ENCODE data around the gene LGALS9B.
"Not testable (repeated sequence)": the region's sequence is repeated elsewhere in the genome, so short reads cannot be mapped to it uniquely, and the experiment has no call there.

LGALS9B gene

DNA sequence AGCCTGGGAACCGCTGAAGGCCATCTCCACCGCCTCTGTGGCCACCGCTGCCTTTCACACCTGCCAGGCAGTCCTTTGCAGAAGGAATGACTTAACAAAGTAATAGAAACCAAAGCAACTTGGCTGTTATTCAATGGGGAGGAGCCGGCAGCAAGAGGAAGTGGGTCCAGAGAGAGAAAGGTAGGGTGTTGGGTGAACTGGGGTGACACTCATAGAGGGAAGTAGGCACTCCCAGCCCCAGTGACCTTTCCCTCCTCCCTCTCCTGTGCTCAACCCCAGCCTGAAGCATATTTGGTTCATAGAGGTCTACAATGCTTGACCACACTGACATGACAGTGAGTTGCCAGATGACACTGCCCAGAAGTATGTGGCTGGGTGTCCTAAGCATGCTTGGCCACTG, at the start of gene LGALS9B:
Gene LGALS9B (minus strand): TSS at position 93 of the 400 bp plus-strand sequence. CDS start 69 bp downstream, at position 24.
- DNase-seq (ENCODE audit: low read depth), result not testable (repeated sequence)

DNA sequence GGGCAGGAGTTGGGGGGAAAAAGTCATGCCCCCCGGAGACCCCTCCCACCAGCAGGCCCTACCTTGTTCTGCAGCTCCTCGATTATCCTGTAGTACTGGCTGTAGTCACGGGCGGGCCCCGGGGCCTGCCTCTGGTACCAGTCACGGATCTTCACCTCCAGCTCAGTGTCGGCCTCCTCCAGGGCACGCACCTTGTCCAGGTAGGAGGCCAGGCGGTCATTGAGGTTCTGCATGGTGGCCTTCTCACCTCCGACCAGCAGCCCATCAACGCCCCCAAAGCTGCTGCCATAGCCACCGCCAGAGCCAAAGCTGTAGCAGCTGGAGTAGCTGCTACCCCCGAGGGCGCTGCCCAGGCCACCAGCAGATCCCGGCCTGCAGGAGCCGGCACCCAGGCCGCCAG, 49.6 kb upstream of the LGALS9B start:
- DNase-seq (ENCODE audit: low read depth), result not testable (repeated sequence)

DNA sequence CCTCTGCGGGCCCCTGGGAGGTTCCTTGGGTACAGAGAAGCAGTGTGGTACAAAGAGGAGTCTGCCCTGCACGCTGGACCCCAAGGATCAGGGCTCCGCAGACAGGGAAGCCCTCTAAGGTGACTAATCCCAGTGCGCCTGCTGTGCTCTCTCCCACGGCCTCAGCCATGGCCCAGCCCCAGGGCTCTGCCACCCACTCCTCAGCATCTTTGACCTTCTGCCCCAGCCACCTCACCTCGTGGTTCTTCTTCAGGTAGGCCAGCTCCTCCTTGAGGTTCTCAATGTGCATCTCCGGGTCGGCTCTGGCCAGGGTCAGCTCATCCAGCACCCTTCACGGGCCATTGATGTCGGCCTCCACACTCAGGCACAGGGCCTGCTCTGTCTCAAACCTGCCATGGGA, 47.8 kb upstream of the LGALS9B start:
- not testable (repeated sequence) for DNase-seq (ENCODE audit: low read depth)

DNA sequence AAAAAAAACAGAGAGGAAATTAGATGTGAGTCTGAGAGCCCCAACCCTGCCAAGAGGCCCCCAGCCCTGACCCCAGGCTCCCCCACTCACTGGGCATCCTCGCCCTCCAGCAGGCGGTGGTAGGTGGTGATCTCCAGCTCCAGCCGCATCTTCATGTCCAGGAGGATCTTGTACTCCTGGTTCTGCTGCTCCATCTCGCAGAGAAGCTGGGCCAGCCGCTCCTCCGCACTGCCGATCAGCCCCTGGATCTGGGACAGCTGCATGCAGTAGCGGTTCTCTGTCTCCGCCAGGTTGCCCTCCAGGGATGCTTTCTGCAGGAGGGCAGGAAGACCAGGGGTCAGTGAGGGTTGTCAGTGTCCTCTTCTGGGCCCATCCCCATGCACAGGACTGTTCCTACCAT, 46.2 kb upstream of the LGALS9B start:
- DNase-seq (ENCODE audit: low read depth), result not testable (repeated sequence)

DNA sequence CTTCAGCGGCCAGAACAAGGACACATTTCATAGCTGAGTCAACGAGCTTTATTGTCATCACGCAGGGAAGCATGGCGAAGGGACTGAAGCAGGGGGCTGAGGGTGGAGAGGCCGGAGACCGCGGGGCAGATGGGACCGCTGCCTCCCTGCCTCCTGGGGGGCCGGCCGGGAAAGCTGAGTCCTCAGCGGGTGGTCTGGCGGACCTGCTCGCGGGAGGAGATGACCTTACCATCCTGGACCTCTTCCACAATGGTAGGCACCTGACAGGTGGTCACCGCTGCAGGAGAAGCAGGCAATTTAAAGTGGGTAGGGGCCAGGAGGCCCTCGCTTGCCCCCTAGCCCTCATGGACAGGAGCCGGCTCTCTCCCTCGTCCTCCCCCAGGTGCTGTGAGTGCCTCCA, 45.0 kb upstream of the LGALS9B start:
- DNase-seq (ENCODE audit: low read depth), result not testable (repeated sequence)

DNA sequence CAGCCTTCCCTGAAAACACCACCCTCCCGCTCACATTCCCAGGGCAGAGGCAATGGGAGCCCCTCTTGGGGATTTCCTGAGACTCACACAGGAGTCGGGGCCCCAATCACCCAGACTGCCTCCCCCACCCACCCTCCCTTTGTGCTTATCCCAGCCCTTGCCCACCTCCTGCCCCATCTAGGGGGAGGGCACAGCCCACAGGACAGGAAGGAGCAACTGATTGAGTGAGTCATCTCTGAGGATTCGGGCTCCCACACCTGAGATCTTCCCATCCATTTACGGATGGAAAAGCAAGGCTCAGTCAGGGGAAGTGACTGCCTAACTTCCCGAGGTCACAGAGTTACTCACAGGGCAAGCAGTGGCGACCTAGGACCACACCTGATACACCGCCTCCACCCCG, 44.4 kb upstream of the LGALS9B start:
- DNase-seq (ENCODE audit: low read depth), result not testable (repeated sequence)

DNA sequence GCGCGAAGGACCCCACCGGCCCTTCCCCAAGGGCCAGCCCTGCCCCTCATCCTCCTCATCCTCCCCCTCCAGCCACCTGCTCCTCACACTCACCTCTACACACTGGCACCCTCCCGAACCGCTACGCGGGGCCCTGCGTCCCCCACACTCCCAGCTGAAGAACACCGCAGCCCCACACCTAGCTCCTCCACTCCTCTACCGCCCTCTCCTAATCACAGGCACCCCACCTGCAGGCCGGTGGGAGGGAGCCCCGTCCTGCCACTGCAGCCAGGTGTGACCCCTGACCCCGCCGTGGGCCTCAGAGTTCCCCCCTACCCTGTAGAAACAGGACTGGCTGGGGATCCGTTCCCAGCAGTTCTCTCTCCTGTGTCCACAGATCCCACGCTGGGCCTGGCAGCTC, 38.0 kb upstream of the LGALS9B start:
- not testable (repeated sequence) for DNase-seq (ENCODE audit: low read depth)

DNA sequence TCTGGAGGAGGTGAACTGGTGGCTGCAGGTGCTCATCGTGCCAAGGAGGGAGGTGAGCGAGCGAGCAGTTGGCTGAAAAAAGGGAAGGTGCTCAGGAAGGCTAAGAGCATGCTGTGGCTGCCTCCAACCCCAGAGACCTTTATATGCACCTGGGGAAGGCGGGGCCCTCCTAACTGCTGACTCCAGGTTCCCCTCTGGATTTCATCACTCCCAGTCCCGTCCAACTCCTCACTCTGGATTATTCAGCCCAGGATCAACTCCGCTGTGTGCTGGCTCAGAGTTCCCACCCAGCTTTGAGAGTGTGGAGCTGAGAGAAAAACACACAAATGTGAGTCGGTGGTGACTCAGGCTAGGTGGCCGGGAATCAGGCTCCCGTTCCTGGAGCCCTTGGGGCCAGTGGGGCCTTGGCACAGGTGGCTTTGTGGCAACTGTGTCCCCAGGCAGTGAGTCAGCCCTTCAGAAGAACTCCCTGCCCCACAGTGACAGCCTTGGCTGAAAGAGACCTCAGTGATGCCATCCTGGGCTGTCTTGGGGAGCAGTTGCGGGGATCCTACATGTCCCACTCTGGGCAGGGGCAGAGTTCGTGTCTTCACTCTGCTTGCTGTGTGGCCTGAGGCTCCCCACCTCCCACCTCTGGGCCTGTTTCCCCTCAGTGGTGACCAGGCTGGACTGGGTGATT, 37.2 kb upstream of the LGALS9B start:
- not testable (repeated sequence) for DNase-seq (ENCODE audit: low read depth)

DNA sequence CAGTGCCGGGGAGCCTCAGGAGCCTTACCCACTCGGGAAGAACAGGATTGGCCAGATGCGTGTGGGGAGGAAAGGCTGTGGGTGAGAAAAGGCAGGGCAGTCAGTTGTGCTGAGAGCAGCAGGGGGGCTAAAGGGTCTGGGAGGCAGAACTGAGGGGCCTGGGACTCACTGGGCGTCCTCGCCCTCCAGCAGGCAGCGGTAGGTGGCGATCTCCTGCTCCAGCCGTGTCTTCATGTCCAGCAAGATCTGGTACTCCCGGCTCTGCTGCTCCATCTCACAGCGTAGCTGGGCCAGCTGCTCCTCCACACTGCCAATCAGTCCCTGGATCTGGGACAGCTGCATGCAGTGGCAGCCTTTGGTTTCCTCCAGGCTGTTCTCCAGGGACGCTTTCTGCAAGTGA, 34.6 kb upstream of the LGALS9B start:
- not testable (repeated sequence) for DNase-seq (ENCODE audit: low read depth)

DNA sequence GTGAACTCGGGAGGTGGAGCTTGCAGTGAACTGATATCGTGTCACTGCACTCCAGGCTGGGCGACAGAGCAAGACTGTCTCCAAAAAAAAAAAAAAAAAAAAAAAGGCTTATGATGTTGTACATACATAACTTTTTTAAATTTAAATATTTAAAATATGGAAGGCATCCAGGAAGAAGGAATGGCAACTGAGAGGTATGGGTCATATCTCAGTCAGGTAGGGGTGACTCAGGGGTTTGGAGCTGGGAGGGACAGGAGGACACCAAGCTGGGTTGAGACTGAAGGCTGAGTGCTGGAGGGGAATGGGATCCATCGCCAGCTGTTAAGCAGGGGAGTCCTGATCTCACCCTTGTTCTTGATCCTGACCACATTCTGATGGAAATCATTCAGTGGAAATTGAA, 33.0 kb upstream of the LGALS9B start:
- DNase-seq (ENCODE audit: low read depth), result not testable (repeated sequence)

DNA sequence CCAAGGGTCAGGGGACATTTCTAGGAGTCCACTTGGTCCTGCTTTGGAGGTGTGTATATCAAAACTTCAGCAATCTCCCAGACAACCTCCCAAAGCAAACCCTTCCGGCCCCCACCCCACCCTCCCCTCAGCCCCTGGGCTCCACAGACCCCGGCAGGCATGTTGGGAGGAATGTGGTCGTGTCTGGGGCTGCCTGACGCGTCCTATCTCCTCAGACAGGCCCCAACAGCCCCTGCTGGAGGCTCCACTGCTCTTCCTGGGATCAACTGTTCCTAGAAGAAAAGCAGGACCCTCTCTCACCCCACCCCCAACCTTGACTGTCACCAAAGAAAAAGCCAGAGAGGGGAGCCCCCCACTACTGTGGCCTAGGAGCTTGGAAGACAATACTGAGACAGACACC, 28.1 kb upstream of the LGALS9B start:
- DNase-seq (ENCODE audit: low read depth), result not testable (repeated sequence)

DNA sequence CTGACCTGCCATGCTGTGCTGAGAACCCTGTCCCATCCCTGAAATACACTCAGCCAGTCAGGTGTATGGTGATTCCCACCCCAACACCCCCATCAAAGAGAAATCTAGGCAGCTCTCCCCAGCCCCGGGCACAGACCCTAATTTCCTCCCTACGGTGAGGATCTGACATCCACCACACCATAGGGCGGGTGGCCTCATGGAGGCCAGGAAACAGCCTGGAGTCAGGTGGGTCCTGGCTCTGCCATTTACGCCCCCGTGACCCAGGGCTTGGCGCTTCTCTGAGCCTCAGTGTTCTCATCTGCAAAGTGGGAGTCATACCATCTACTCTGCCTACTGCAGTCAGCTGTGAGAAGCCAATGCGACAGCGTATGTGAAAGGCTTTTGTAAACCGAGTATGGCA, 27.4 kb upstream of the LGALS9B start:
- not testable (repeated sequence) for DNase-seq (ENCODE audit: low read depth)

DNA sequence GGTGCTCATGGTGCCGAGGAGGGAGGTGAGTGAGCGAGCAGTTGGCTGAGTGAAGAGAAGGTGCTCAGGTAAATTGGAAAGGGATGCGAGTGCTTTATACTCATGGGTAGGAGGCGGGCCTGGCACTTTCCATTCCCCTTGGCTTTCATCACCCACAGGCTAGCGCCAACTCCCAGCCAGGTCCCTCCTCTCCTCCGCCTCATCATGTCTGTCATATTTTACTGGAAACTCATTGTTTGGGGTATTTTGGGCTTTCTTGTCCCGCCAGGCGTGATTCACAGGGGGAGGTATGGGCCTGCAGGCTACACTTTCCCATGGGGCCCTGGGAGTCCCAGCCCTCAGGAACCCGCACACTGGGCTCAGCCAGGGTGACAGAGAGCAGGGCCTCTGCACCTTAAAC, 26.8 kb upstream of the LGALS9B start:
- not testable (repeated sequence) for DNase-seq (ENCODE audit: low read depth)

DNA sequence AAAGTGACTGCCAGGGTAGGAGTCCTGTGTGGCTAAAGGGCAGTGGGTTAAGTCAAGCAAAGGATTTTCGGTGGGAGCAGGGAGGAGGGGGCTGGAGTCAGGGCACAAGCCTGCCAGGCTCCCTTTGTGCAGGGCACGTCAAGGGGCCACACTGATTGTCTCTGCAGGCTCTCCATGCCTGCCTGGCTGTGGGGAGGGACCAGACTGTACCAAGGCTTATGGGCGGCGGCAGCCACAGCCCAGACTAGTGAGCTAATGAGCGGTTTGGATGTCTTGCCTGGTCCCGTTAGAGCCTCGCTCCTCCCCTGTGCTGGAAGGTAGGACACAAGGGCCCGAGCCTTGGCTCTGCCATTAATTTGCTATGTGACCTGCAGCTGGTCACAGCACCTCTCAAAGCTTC, 25.6 kb upstream of the LGALS9B start:
- DNase-seq (ENCODE audit: low read depth), result not testable (repeated sequence)

DNA sequence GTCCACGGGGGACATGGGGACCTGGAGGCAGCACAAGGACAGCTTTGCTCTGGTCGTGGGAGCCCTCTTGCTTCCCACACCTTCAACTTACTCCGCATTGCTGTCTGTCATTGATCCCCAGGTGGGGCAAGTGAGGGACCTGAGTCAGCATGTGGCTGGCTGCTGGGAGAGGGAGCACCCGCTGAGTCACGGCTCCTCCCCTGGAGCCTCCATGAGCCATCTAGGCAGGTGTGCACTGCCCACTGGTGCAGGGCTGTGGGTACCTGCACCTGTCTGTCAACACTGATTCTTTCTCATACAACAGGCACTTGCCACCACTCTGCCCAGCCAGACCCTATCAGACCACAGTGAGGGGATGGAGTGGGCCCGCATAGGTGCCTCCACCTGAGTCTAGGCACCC, 24.8 kb upstream of the LGALS9B start:
- DNase-seq (ENCODE audit: low read depth), result not testable (repeated sequence)

DNA sequence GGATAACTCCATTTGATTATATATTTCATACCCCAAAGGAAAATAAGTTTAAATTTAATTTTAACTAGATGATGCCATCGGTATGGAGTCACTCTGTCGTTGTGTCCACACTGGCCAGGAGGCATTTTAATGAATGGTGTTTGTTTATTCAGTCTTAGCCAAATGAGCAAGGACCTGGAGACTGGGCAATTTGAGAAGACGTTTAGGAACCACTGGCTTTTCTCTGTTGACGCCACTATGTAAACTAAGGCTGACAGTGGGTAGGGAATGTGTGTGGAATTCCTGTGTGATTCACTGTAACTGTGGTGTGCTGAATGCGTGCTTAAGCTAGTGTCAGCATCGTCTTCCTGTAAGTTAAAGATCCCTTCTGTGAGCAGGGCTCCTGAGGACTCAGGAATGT, 17.6 kb upstream of the LGALS9B start:
- DNase-seq (ENCODE audit: low read depth), result peak; percentile 20

DNA sequence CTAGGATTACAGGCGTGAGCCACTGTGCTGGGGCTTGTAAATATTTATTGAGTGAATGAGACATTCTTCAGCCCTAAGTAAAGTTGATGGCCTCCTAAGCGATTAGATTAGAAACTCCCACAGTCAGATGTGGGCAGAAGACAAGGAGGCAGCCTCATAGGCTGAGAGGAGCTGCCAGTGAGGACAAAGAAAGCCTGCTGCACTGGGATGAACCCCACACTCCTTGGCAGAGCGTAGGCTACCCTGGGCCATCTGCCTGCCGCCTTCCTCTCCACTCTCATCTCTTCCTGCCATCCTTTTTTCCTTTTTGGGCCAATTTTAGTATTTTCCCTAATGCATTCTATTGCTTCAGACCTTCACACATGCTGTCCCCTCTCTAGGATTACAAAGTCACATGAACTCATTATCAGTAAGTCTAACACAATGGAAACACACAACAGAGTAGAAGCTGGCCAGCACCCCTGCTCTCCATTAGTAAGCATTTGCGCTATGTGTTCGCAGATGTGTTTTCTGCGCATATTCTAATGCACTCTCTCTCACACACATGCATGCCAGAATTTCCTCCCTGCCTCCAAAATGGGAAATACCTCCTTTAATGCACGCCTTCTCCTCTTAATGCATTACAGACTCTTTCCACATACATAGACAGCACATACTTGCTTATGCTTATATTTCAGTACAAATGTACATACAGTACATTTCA, 12.7 kb upstream of the LGALS9B start:
- not testable (repeated sequence) for DNase-seq (ENCODE audit: low read depth)

DNA sequence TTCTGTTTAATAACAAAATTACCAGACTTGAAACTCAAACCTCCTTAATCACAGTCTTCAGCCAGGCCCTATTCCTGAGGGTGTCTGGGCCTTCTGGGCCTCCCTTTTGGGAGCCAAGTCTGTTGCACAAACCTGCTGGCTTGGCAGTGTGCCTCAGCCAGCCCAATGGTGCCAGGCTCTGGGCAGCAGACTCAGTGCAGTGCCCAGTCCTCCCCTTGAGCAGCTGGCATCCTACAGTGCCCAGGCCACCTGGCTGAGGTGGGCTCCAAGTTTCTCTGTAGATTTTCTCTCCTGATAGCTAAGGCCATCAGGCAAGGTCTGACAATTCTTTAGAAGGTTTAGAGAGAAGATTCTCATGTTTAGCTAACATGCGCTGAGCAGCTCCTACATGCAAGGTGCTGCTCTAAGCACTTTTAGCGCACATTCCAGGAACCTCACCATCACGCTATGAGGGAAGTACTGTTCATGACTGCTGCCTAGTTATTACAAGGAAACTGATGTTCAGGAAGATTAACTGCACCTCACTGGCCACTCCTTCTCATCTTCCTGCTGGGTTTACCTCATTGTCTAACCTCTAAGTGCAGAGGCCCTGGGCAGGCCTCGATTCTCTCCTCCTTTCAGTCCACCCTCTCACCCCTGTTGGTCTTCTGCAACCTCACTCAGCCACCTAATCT, 10.2 kb upstream of the LGALS9B start:
- not testable (repeated sequence) for DNase-seq (ENCODE audit: low read depth)

DNA sequence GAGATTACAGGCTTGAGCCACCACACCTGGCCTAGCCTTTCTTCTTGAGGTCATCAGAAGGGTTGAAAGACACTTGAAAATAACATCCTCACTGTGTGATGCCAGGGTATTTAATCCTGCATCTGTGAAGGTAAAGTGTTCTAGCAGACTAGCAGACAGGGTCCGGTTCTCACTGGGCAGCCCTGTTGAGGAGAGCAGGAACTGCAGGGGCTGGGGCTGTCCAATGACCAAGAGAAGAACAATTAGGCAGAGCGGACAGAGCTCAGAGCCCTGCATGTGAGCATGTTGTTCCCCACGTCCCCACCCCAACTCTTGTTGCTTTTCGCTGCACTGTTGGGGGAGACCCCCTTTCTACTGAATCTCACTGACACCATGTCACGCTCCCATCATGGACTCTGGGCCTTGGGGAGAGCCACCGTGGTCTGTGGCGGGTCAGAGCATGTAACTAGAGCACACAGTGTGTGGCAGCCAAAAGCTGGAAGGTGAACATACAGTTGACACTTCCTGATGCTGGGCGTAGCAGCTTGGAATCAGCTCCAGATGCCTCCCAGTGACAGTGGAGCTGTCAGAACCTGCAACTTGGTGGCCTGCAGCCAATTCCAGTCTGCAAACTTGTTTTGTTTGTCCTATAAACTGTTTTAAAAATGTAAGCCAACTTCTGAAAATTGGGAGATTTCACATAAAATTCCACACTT, 7.9 kb upstream of the LGALS9B start:
- not testable (repeated sequence) for DNase-seq (ENCODE audit: low read depth)

DNA sequence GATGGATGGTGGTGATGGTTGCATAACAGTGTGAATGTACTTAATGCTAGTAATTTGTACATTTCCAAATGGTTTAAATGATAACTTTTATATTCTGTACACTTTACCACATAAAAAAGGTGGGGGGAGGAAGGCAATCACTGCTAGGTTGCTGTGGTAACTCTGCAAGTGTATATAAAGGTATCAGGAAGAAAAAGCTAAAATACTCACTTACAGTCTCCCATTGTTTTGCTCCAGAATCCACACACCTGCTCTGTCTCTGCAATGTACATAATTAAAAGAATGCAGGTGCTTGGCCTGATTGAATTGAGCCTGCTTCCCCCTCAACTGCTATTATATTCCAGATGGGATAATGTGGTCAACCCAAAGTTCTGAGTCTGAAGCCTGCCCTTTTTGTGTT, 6.7 kb upstream of the LGALS9B start:
- DNase-seq (ENCODE audit: low read depth), result not testable (repeated sequence)

DNA sequence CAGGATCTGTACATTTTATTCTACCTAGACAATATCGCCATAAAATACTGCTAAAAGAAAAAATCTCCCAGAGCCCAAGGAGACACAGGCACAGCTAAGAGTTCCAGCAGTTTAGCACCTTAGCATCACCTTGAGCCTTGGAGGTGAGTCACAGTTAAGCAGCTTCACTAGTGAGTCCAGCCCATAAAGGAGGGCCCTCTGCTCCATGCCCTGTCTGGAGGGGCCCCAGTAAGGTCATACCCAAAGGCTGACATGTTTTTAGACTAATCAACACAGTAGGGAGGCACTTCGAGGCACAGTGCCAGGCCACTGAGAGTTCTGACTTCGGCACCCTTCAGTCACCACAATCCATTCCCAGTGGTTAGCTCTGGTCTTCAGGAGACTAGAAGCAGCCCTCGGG, 2.6 kb upstream of the LGALS9B start:
- DNase-seq (ENCODE audit: low read depth), result not testable (repeated sequence)

DNA sequence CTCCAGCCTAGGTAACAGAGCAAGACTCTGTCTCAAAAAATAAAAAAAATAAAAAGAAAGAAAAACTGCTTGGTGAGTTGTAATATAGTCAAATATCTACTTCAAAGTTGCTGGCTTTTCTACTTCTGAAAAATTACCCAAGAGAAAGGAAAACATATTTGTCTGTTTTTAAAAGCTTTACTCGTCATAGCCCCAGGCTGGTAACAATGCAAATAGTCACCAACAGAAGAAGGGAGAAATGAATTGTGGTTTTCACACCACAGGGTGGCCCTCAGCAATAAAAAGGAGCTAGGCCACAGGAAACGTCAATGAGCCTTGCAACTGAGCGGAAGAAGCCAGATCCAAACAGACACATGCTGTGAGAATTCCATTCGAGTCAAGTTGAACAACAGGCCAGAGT, 1.8 kb upstream of the LGALS9B start:
- not testable (repeated sequence) for DNase-seq (ENCODE audit: low read depth)

Data from GM04504 (cell line).